ENCODE measurements around the gene SCG3.

DNA sequence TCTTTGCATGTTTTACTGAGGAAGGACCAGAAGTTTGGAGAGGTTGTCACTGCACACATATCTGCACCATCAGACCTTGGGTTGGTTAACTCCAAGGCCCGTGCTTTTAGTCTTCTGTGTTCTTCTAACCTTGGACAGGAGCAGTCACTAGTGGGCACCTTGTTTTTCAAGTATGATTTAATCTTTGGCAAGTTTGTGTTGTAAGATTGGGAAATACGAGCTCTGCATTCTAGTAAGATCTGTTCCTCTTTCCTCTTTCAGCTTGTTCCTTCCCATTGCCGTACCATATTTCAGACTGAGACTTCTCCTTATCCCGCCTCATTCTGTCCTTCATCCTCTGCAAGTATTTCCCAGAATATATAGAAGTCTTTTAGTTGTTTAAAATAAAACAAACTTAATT lies 75.2 kb downstream of the SCG3 start:
- TF ChIP-seq, protein P1, sequence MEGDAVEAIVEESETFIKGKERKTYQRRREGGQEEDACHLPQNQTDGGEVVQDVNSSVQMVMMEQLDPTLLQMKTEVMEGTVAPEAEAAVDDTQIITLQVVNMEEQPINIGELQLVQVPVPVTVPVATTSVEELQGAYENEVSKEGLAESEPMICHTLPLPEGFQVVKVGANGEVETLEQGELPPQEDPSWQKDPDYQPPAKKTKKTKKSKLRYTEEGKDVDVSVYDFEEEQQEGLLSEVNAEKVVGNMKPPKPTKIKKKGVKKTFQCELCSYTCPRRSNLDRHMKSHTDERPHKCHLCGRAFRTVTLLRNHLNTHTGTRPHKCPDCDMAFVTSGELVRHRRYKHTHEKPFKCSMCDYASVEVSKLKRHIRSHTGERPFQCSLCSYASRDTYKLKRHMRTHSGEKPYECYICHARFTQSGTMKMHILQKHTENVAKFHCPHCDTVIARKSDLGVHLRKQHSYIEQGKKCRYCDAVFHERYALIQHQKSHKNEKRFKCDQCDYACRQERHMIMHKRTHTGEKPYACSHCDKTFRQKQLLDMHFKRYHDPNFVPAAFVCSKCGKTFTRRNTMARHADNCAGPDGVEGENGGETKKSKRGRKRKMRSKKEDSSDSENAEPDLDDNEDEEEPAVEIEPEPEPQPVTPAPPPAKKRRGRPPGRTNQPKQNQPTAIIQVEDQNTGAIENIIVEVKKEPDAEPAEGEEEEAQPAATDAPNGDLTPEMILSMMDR (IDR thresholded peaks at IDR 0.05), result no peak
- no peak for TF ChIP-seq POLR2A (IDR thresholded peaks at IDR 0.05)
